GM19395 (cell line): ENCODE data around the gene GAA.

Source experiments
- ATAC-seq: cut with Tn5 transposase; IDR thresholded peaks from one replicate; pipeline ENCODE4 v1.9.1; 2021; ENCODE audit warnings: mild to moderate bottlenecking, moderate library complexity; ENCODE audit not compliant: unreplicated experiment

GAA gene

GRCh38 chr17:80101011-80101945 is at the start of gene GAA:
Gene GAA, plus strand, starts transcription at chr17:80101581. Its CDS starts 3,006 bp downstream, at chr17:80104587.
- peak; percentile 71 for ATAC-seq

GRCh38 chr17:80051681-80052080 is 49.7 kb upstream of the GAA start:
- no peak for ATAC-seq

GRCh38 chr17:80053102-80053501 is 48.3 kb upstream of the GAA start:
- ATAC-seq: no peak

- no peak for ATAC-seq
These were observed 45.8 kb upstream of the GAA start for GRCh38 chr17:80055597-80055996.

GRCh38 chr17:80058311-80058955 is 42.9 kb upstream of the GAA start:
- ATAC-seq: no peak

GRCh38 chr17:80060644-80061043 is 40.7 kb upstream of the GAA start:
- no peak for ATAC-seq

GRCh38 chr17:80061421-80061820 is 40.0 kb upstream of the GAA start:
- no peak for ATAC-seq

- ATAC-seq: no peak
These were observed 37.4 kb upstream of the GAA start for GRCh38 chr17:80063830-80064585.

- ATAC-seq: no peak
These were observed 36.7 kb upstream of the GAA start for GRCh38 chr17:80064696-80065095.

- no peak for ATAC-seq
These were observed 35.8 kb upstream of the GAA start for GRCh38 chr17:80065478-80066170.

GRCh38 chr17:80067393-80067986 is 33.9 kb upstream of the GAA start:
- no peak for ATAC-seq

- ATAC-seq: no peak
These were observed 32.8 kb upstream of the GAA start for GRCh38 chr17:80068301-80069222.

- ATAC-seq: no peak
These were observed 30.8 kb upstream of the GAA start for GRCh38 chr17:80070375-80071115.

- ATAC-seq: no peak
These were observed 30.1 kb upstream of the GAA start for GRCh38 chr17:80071116-80071841.

- no peak for ATAC-seq
These were observed 29.0 kb upstream of the GAA start for GRCh38 chr17:80072410-80072809.

- ATAC-seq: no peak
These were observed 21.3 kb upstream of the GAA start for GRCh38 chr17:80080081-80080480.

GRCh38 chr17:80081596-80081995 is 19.8 kb upstream of the GAA start:
- no peak for ATAC-seq
